DOHH2 (cell line): ENCODE data around the gene SPTBN1.

Experiments
- H3F3A ChIP-seq: fragments of 200-600 bp; sonication (generic), shearing (Covaris generic); 2 replicates; pipeline ENCODE4 v1.6.0; 2016; ENCODE audit warnings: antibody characterized with exemption, mild to moderate bottlenecking; ENCODE audit not compliant: control insufficient read depth, insufficient read depth
- H3K27ac ChIP-seq: fragments of 200-600 bp; sonication (generic); 2 replicates; pipeline ENCODE4 v1.5.1; 2014; ENCODE audit warnings: low read depth, mild to moderate bottlenecking, low read length, moderate library complexity
- H3K27me3 ChIP-seq: fragments of 200-600 bp; sonication (generic); 2 replicates; pipeline ENCODE4 v1.6.1; 2014; ENCODE audit warnings: mild to moderate bottlenecking, low read length, mixed read lengths; ENCODE audit not compliant: control insufficient read depth
- H3K36me3 ChIP-seq: fragments of 200-600 bp; sonication (generic); 2 replicates; pipeline ENCODE4 v1.6.1; 2014; ENCODE audit warnings: mild to moderate bottlenecking, low read length, moderate library complexity, mixed read lengths; ENCODE audit not compliant: control insufficient read depth
- H3K4me1 ChIP-seq: fragments of 200-600 bp; sonication (generic); 2 replicates; pipeline ENCODE4 v1.6.1; 2014; ENCODE audit warnings: mild to moderate bottlenecking, low read length, mixed read lengths; ENCODE audit not compliant: control insufficient read depth
- H3K4me2 ChIP-seq: fragments of 200-600 bp; sonication (generic); 2 replicates; pipeline ENCODE4 v1.6.0; 2014; ENCODE audit warnings: mild to moderate bottlenecking, low read length, moderate library complexity
- H3K4me3 ChIP-seq: fragments of 200-600 bp; sonication (generic); 2 replicates; pipeline ENCODE4 v1.5.1; 2014; ENCODE audit warnings: mild to moderate bottlenecking, low read length, mixed read lengths
- H3K79me2 ChIP-seq: fragments of 200-600 bp; sonication (generic); 2 replicates; pipeline ENCODE4 v1.6.1; 2014; ENCODE audit warnings: mild to moderate bottlenecking, low read length, mixed read lengths; ENCODE audit not compliant: control insufficient read depth
- H3K9me2 ChIP-seq: fragments of 200-600 bp; sonication (generic); replicated peaks from 2 replicates; pipeline ENCODE4 v1.6.1; 2014; ENCODE audit warnings: mild to moderate bottlenecking, low read length, mixed read lengths; ENCODE audit not compliant: control insufficient read depth
- H3K9me3 ChIP-seq: fragments of 200-600 bp; sonication (generic); 2 replicates; pipeline ENCODE4 v1.6.1; 2014; ENCODE audit warnings: antibody characterized with exemption, low read length, mixed read lengths; ENCODE audit not compliant: control insufficient read depth, insufficient read depth
- H4K20me1 ChIP-seq: fragments of 200-600 bp; sonication (generic); 2 replicates; pipeline ENCODE4 v1.6.0; 2014; ENCODE audit warnings: low read depth, mild to moderate bottlenecking, antibody characterized with exemption, low read length, moderate library complexity; ENCODE audit not compliant: control insufficient read depth, insufficient read depth
- EZH2phosphoT487 ChIP-seq: fragments of 200-600 bp; sonication (generic); IDR thresholded peaks from 2 replicates; pipeline ENCODE4 v1.6.1; 2017; ENCODE audit warnings: borderline replicate concordance, mild to moderate bottlenecking, antibody characterized with exemption, low read length, moderate library complexity, mixed read lengths
- TF ChIP-seq, protein P1 (sequence below): fragments of 200-600 bp; sonication (generic); IDR thresholded peaks from one replicate; pipeline ENCODE4 v1.5.1; 2014; ENCODE audit warnings: antibody characterized with exemption, mild to moderate bottlenecking, low read depth, low read length; ENCODE audit not compliant: poor library complexity, severe bottlenecking

The SPTBN1 gene

DNA sequence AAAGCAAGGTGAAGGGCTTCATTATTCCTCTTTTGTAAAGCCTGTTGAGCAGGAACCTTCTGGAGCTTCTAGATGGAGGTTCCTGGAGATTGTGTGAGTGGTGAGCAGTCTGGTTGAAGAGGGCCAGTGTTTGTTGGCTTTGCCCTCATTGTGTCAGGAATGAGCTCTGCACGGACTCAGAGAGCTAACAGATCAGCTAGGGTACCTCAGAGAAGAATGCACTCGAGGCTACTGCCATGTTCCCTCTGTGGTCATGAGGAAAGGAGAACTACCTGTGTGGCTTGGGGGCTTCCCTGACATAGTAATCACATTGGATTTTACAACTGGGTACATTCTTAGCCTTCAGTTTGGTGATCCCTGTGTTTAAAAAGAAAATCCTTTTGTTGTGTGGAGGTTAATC lies 46.6 kb downstream of the SPTBN1 start:
- H3K27ac ChIP-seq = no peak overlapping the region
- H3K4me3 ChIP-seq = no peak overlapping the region
- no peaks in the 10 kb centered on the region for H3F3A ChIP-seq
- H3K27me3 ChIP-seq = no peaks in the 10 kb centered on the region
- no peaks in the 10 kb centered on the region for H3K9me3 ChIP-seq
- H3K36me3 ChIP-seq = no peaks in the 10 kb centered on the region
- H3K79me2 ChIP-seq = no peaks in the 10 kb centered on the region
- TF ChIP-seq, protein P1, sequence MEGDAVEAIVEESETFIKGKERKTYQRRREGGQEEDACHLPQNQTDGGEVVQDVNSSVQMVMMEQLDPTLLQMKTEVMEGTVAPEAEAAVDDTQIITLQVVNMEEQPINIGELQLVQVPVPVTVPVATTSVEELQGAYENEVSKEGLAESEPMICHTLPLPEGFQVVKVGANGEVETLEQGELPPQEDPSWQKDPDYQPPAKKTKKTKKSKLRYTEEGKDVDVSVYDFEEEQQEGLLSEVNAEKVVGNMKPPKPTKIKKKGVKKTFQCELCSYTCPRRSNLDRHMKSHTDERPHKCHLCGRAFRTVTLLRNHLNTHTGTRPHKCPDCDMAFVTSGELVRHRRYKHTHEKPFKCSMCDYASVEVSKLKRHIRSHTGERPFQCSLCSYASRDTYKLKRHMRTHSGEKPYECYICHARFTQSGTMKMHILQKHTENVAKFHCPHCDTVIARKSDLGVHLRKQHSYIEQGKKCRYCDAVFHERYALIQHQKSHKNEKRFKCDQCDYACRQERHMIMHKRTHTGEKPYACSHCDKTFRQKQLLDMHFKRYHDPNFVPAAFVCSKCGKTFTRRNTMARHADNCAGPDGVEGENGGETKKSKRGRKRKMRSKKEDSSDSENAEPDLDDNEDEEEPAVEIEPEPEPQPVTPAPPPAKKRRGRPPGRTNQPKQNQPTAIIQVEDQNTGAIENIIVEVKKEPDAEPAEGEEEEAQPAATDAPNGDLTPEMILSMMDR = no peak
- no peak for TF ChIP-seq EZH2phosphoT487
- H4K20me1 ChIP-seq = no peaks in the 10 kb centered on the region
- peaks cover 12% of the 10 kb centered on the region for H3K4me1 ChIP-seq
- no peaks in the 10 kb centered on the region for H3K9me2 ChIP-seq
- H3K4me2 ChIP-seq = no peak overlapping the region

DNA sequence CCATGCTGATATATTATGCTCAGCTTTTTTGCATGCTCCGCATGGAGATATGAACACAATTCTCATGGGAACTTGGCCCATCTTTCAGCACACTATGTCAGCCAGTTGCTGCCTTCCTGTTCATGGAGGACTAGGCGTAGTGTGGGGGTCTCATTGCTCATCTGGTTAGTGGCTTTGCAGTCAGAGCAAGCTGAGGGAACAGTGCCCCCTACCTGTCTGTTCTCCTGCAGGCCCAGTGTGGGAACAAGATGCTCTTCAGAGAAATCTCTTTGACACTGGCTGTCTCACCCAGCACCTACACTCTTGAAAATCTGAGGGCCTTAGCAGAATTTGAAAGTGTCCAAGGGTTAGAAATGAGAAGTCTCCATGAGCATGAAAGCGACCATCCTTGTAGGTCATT lies 47.1 kb downstream of the SPTBN1 start:
- Histone ChIP-seq H3K9me3 (no peaks in the 10 kb centered on the region), H3K9me2 (no peaks in the 10 kb centered on the region), H3K4me1 (peaks cover 12% of the 10 kb centered on the region), H3F3A (no peaks in the 10 kb centered on the region), H3K36me3 (no peaks in the 10 kb centered on the region), H3K27ac (no peak overlapping the region), H3K4me3 (no peak overlapping the region), H3K79me2 (no peaks in the 10 kb centered on the region), H3K27me3 (no peaks in the 10 kb centered on the region), H3K4me2 (no peak overlapping the region), H4K20me1 (no peaks in the 10 kb centered on the region)
- no peak for TF ChIP-seq EZH2phosphoT487
- TF ChIP-seq, protein P1 = peak; percentile 83

DNA sequence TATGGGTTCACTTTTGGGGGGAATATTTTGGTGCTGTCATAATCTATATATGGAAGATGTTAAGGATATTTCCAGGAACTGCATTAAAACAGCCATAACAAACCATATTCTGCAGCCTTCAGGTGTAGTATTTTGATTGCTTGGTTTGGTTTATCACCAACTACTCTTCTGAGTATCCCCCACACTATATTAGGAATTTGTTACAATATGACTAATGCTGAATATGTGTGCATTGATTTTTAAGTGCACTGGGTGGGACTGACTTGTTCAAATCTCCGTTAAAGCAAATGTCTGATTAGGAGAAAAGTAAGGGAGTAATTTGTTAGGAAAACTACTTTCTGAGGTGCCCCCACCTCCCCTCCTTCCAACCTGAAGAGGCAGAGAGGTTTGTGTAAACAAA lies 47.7 kb downstream of the SPTBN1 start:
- Histone ChIP-seq H3K4me2 (no peak overlapping the region), H3K9me2 (no peaks in the 10 kb centered on the region), H3K36me3 (no peaks in the 10 kb centered on the region), H3K4me1 (peaks cover 12% of the 10 kb centered on the region), H4K20me1 (no peaks in the 10 kb centered on the region), H3K79me2 (no peaks in the 10 kb centered on the region), H3K9me3 (no peaks in the 10 kb centered on the region), H3K27me3 (no peaks in the 10 kb centered on the region), H3K27ac (no peak overlapping the region), H3F3A (no peaks in the 10 kb centered on the region), H3K4me3 (no peak overlapping the region)
- TF ChIP-seq, protein P1 = no peak

DNA sequence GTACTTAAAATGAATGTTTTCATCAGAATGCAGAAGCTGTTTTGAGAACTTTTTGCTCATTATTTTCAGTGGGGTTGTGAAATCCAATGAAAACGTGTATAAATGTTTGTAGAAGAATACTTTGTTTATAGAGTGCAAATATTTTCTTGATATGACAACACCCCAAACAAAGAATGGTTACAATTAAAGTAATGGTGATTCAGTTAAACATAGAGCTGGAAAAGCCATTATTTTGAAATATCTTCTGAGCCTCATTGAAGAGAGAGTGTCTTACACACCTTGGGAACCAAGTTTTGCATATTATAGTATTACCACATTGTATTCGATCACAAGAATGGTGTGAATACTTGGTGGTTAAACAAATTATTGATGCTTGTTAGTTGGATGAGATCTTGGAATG lies 48.7 kb downstream of the SPTBN1 start:
- no peaks in the 10 kb centered on the region for H3K36me3 ChIP-seq
- H3K9me3 ChIP-seq = no peaks in the 10 kb centered on the region
- H3K79me2 ChIP-seq = no peaks in the 10 kb centered on the region
- no peak overlapping the region for H3K27ac ChIP-seq
- TF ChIP-seq, protein P1 = no peak
- TF ChIP-seq EZH2phosphoT487 = no peak
- no peaks in the 10 kb centered on the region for H3K9me2 ChIP-seq
- H3K4me3 ChIP-seq = no peak overlapping the region
- H3K4me1 ChIP-seq = peaks cover 12% of the 10 kb centered on the region
- H3F3A ChIP-seq = no peaks in the 10 kb centered on the region
- no peaks in the 10 kb centered on the region for H3K27me3 ChIP-seq
- H4K20me1 ChIP-seq = no peaks in the 10 kb centered on the region
- no peak overlapping the region for H3K4me2 ChIP-seq
